ENCODE data around the gene PDE4B.
"Not testable (repeated sequence)": the region's sequence is repeated elsewhere in the genome, so short reads cannot be mapped to it uniquely, and the experiment has no call there.

PDE4B gene

GRCh38 chr1:66388913-66389312 is 596.2 kb downstream of the PDE4B start:
- DNase-seq (ENCODE audit: low read depth in 2 of 2) = no peak

- no peak for DNase-seq (ENCODE audit: low read depth in 2 of 2)
These were observed 601.0 kb downstream of the PDE4B start for GRCh38 chr1:66393586-66394287.

DNA sequence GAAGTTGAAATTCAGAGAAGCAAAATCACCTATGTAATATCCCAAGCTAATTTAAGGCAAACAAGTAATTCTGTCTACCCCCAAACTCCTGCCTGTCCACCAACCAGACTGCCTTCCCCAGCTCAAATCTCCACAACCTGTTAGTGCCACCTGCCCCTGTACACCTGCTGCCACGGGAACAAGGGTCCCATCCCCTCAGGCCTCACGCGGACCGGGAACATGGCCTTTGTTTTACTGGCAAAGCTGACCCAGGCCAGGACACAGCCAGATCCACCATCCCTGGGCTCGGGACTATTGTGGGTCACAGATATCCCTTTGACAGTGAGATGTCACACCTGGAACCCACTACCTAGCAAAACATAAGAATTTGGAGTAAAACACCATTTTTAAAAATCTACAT is 601.9 kb downstream of the PDE4B start:
- no peak for DNase-seq (ENCODE audit: low read depth in 2 of 2)

GRCh38 chr1:66395202-66396061 is 602.7 kb downstream of the PDE4B start:
- no peak for DNase-seq (ENCODE audit: low read depth in 2 of 2)

GRCh38 chr1:66396212-66396890 is 603.7 kb downstream of the PDE4B start:
- no peak for DNase-seq (ENCODE audit: low read depth in 2 of 2)

GRCh38 chr1:66397192-66397591 is 604.5 kb downstream of the PDE4B start:
- no peak for DNase-seq (ENCODE audit: low read depth in 2 of 2)

DNA sequence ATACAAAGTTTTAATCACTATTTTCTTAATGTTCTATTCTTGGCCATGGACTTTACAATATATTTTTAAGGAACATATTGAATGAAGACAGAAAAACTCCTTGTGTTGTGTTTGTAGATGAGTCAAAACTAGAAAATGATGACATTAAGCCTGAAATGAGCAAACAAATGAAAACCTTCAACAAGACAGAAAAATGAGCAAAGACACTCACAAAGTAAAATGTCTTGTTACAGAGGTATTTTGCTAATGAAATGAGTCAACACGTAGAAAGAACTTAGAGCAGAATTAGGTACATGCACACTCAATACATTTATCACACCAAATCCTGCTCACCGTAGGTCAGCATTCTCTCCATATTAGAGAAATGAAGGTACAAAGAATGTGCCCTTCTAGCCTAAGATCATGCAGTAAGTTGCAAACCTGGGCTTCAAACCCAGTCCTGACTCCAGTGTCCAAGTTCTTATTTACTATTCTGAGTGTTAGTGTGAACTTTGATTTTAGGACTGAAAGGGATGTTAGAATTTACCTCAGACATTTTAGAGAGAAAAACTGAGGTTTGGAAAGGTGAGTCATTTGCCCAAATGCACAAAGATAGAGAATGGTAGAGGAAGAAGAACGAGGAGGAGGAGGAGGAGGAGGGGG is 607.3 kb downstream of the PDE4B start:
- DNase-seq (ENCODE audit: low read depth in 2 of 2) = no peak

- no peak for DNase-seq (ENCODE audit: low read depth in 2 of 2)
These were observed 608.0 kb downstream of the PDE4B start for GRCh38 chr1:66400660-66401059.

DNA sequence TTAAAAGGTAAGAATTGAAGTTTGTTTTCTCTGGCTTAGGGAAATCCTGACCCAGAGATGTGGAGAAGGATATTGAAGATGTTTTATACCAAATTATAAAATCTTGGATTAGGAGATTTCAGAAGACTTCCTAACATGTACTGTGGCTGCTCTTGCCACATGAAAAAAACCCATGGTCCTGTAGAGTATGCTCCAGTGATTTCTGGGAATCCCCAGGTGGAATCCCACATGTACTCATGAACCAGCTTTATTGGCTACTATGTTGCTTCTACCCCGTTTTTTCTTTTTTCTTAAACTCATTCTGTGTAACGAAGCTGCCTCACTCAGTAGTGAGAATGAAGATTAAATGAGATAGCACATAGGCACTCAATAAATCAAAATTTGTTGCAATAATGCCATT is 608.5 kb downstream of the PDE4B start:
- no peak for DNase-seq (ENCODE audit: low read depth in 2 of 2)

DNA sequence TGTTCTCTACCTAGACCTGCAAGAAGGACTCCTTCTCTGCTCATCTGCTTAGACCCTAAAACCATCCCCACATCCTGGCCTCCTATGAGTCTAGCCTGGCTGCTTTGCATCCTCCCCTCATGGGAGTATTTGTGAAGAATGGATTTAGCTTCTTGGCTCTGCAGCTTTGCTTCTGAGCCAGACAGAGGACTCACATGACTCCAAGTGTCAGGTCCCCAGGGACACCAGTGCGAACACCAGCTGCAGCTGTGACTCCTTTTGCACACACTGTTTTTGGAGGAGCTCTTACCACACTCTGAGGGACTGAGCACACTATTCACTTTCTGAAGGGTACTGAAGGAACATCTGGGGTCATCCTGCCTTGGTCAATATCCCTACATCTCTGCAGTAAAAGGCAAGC is 609.5 kb downstream of the PDE4B start:
- DNase-seq (ENCODE audit: low read depth in 2 of 2) = no peak

- no peak for DNase-seq (ENCODE audit: low read depth in 2 of 2)
These were observed 610.5 kb downstream of the PDE4B start for GRCh38 chr1:66403007-66403731.

DNA sequence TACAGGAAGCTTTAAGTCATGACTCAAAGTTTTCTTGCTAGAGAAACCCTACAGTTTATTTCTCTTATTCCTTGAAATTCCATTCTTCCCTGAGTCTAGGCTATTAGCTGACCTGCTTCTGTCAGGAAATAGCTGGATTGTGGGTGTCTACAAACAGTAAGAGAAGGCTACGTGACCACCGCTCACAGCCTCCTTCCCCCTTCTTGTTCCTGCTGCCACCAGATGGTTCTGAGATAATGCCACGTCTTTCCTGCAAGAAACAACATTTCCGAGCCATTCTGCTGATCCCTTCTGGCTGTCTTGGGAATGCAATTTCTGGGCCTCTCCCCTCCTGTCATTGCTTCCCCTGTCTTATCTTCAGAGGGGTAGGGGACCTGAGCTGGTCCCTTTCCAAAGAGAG is 612.4 kb downstream of the PDE4B start:
- DNase-seq (ENCODE audit: low read depth in 2 of 2) = no peak

DNA sequence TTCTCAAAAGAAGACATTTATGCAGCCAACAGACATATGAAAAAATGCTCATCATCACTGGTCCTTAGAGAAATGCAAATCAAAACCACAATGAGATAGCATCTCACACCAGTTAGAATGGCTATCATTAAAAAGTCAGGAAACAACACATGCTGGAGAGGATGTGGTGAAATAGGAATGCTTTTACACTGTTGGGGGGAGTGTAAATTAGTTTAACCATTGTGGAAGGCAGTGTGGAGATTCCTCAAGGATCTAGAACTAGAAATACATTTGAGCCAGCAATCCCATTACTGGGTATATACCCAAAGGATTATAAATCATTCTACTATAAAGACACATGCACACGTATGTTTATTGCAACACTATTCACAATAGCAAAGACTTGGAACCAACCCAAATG is 618.8 kb downstream of the PDE4B start:
- DNase-seq (ENCODE audit: low read depth in 2 of 2) = not testable (repeated sequence)

- no peak for DNase-seq (ENCODE audit: low read depth in 2 of 2)
These were observed 620.0 kb downstream of the PDE4B start for GRCh38 chr1:66412704-66413103.

DNA sequence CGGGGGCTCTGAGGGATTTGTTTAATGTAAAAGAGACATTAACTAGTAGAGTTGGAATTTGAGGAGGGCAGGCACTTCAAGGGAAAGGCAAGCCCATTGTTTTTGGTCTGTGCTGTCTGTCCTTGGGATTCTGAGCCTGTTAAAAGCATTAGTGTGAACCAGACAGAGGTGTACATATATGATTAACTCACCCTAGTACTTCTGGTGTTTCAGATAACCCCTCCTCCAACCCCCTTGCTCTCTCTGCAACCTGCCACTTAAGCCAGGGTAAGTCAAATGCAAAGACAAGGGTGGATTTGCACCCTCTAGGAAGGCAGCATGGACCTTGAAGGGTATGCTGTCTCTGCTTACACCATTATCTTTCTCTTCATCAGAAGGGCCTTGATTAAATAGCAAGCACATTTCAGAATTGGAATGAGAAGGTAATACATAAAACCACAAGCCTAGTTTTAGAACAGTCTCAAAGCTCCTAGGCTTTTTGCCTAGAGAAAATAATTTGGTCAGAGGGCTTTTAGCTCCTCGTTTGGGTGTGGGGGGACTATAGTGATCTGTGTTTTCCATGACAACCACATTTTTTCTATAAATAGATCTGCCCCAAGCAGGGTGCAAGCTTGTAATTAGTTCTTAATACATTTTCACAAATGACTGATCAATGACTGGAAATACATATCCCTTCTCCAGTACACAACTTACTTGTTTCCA is 620.6 kb downstream of the PDE4B start:
- no peak for DNase-seq (ENCODE audit: low read depth in 2 of 2)

- no peak for DNase-seq (ENCODE audit: low read depth in 2 of 2)
These were observed 621.1 kb downstream of the PDE4B start for GRCh38 chr1:66413838-66414175.

- DNase-seq (ENCODE audit: low read depth in 2 of 2) = no peak
These were observed 622.6 kb downstream of the PDE4B start for GRCh38 chr1:66415281-66415680.

- DNase-seq (ENCODE audit: low read depth in 2 of 2) = no peak
These were observed 623.2 kb downstream of the PDE4B start for GRCh38 chr1:66415866-66416265.

GRCh38 chr1:66416295-66416694 is 623.6 kb downstream of the PDE4B start:
- DNase-seq (ENCODE audit: low read depth in 2 of 2) = no peak

GRCh38 chr1:66418021-66418420 is 625.3 kb downstream of the PDE4B start:
- no peak for DNase-seq (ENCODE audit: low read depth in 2 of 2)

GRCh38 chr1:66420171-66420570 is 627.5 kb downstream of the PDE4B start:
- DNase-seq (ENCODE audit: low read depth in 2 of 2) = not testable (repeated sequence)
